Bronchial epithelial cell (primary cell): ENCODE measurements around the gene RBM45. TPM values are rescaled to one million over a fixed set of nuclear protein-coding genes. Genes with fewer than 3 reads are reported as not detected.
A peak's percentile ranks its signal among the peaks of the same experiment; 100 is the strongest.

Experiments
- DNase-seq: peaks from one replicate; pipeline ENCODE4 v3.0.0-alpha.2; 2010; ENCODE audit warnings: low read depth
- FAIRE-seq: peaks from 2 replicates; lab custom pipeline; 2011; peaks lifted over from hg19 to GRCh38; lab: Jason Lieb, UNC
- H3K27me3 ChIP-seq: 2 replicates; pipeline ENCODE4 v1.5.1; 2011; ENCODE audit warnings: low read length; ENCODE audit not compliant: control insufficient read depth, insufficient read depth
- H3K36me3 ChIP-seq: 2 replicates; pipeline ENCODE4 v1.5.1; 2011; ENCODE audit warnings: low read length; ENCODE audit not compliant: control insufficient read depth, insufficient read depth
- H3K4me3 ChIP-seq: 2 replicates; pipeline ENCODE4 v1.5.1; 2011; ENCODE audit warnings: mild to moderate bottlenecking, low read depth, low read length, control low read depth
- CTCF ChIP-seq: IDR thresholded peaks from 2 replicates; pipeline ENCODE4 v1.5.1; 2011; ENCODE audit warnings: mild to moderate bottlenecking, moderate library complexity, low read length, control low read depth, inconsistent platforms; ENCODE audit not compliant: insufficient read depth, severe bottlenecking
- total RNA-seq: library from RNA; depleted of rRNA; stranded (reverse); fragments of >200 nt; gene quantifications from 2 replicates; pipeline ENCODE4 v1.2.1, GENCODE V29; 2014

The RBM45 gene
- total RNA-seq, 1 donor from 2014 or later = 22.1 TPM

GRCh38 chr2:178111743-178112142 lies 494 bp upstream of the RBM45 start:
- Histone ChIP-seq H3K27me3 (no peaks in the 10 kb centered on the region), H3K36me3 (no peaks in the 10 kb centered on the region), H3K4me3 (no peak overlapping the region)
- TF ChIP-seq CTCF = no peak
- DNase-seq (no peak), FAIRE-seq (no peak)

GRCh38 chr2:178114462-178114861 lies 2.2 kb downstream of the RBM45 start:
- Histone ChIP-seq H3K27me3 (no peaks in the 10 kb centered on the region), H3K4me3 (no peak overlapping the region), H3K36me3 (no peaks in the 10 kb centered on the region)
- FAIRE-seq = no peak
- DNase-seq = no peak
- TF ChIP-seq CTCF = no peak

- Histone ChIP-seq H3K27me3 (no peaks in the 10 kb centered on the region), H3K36me3 (no peaks in the 10 kb centered on the region), H3K4me3 (no peak overlapping the region)
- no peak for TF ChIP-seq CTCF
- FAIRE-seq (no peak), DNase-seq (no peak)
Observed at GRCh38 chr2:178115271-178115670, 3.0 kb downstream of the RBM45 start.

GRCh38 chr2:178117725-178118124 lies 5.5 kb downstream of the RBM45 start:
- DNase-seq = no peak
- peaks cover 4% of the 10 kb centered on the region for H3K36me3 ChIP-seq
- no peak for FAIRE-seq
- H3K4me3 ChIP-seq = no peak overlapping the region
- H3K27me3 ChIP-seq = no peaks in the 10 kb centered on the region
- TF ChIP-seq CTCF = no peak

GRCh38 chr2:178119179-178119922 lies 7.1 kb downstream of the RBM45 start:
- H3K27me3 ChIP-seq = no peaks in the 10 kb centered on the region
- DNase-seq (no peak), FAIRE-seq (peak; percentile 66)
- no peak for TF ChIP-seq CTCF
- no peak overlapping the region for H3K4me3 ChIP-seq
- peaks cover 4% of the 10 kb centered on the region for H3K36me3 ChIP-seq

- no peak for FAIRE-seq
- Histone ChIP-seq H3K4me3 (no peak overlapping the region), H3K27me3 (no peaks in the 10 kb centered on the region), H3K36me3 (peaks cover 4% of the 10 kb centered on the region)
- no peak for DNase-seq
- TF ChIP-seq CTCF = no peak
Observed at GRCh38 chr2:178123163-178123562, 10.9 kb downstream of the RBM45 start.
